NCI-H69 (cell line): ENCODE data around the gene NAV1.
"Not testable (repeated sequence)": the region's sequence is repeated elsewhere in the genome, so short reads cannot be mapped to it uniquely, and the experiment has no call there.

Experiments used
- DNase-seq: peaks from one replicate; lab custom pipeline; 2025; lab: John Stamatoyannopoulos, UW

The NAV1 gene

DNA sequence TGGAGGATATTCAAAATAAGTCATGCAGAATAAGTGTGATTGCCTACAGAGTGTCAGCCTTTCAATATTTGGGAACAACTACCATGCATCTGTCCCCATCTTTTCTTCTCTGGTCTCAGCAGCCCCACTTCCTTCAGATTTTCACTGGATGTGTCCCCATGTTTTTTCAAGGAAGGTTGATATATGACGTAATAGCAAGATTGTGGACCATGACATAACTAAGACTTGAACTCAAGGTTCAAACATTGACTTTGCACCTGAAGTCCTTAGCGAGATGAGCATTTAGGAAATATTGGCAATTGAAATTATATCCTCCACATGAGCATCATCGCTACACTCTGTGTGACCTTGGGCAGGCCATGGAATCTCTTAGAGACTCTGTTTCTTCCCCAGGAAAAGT is 5.8 kb downstream of the NAV1 start:
- no peak for DNase-seq

DNA sequence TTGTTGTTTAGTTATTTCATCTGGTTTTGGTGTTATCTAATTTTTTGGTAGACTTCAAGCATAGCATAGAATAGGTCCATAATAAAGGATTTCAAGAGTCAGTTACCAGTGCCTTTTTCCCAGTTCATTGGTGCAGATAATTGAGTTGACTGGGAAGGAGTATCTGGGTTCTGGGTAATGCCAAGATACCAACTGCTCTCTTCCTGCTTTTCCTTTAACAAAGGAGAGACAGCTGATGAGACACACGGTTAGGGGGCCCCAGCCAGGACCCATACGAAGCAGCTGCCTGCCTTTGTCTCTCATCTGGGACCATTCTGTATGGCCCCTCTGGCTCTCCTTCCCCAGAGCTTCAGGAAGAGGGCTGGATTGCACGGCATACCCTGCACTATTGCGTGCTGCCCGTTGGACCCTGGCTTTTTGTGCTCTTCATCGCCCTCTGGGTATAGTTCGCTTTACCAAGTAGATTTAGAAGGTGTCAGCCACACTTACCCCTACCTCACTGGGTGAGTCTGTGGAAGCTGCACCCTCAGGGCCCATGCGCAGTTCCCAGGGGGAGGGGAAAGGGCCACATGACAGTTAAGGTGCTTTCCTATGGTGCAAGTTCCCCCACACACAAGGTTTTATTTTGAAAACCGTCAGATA is 7.0 kb downstream of the NAV1 start:
- peak; percentile 84 for DNase-seq

DNA sequence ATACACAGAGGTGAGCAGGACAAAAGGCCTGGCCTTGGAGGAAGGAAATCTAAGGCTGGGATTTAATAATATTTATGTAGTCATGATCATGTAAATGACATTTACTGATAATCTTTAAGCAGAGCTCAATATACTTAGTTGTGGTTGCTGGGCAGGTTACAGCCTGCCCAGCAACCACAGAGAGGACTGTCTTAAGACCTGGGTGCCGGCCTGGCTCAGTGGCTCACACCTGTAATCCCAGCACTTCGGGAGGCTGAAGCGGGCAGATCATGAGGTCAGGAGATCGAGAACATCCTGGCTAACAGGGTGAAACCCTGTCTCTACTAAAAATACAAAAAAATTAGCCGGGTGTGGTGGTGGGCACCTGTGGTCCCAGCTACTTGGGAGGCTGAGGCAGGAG is 10.6 kb downstream of the NAV1 start:
- not testable (repeated sequence) for DNase-seq

DNA sequence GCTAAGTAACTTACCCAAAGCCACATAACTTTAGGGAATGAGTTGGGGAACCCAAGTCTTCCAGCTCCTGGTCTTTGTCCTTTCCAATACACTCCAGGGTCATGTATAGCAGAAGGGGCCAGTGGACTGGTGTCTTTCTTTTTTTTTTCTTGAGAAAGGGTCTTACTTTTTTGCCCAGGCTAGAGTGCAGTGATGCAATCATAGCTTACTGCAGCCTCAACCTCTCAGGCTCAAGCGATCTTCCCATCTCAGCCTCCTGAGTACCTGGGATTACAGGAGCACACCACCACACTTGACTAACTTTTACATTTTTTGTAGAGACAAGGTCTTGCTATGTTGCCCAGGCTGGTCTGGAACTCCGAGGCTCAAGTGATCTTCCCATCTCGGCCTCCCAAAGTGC is 12.2 kb downstream of the NAV1 start:
- no peak for DNase-seq

DNA sequence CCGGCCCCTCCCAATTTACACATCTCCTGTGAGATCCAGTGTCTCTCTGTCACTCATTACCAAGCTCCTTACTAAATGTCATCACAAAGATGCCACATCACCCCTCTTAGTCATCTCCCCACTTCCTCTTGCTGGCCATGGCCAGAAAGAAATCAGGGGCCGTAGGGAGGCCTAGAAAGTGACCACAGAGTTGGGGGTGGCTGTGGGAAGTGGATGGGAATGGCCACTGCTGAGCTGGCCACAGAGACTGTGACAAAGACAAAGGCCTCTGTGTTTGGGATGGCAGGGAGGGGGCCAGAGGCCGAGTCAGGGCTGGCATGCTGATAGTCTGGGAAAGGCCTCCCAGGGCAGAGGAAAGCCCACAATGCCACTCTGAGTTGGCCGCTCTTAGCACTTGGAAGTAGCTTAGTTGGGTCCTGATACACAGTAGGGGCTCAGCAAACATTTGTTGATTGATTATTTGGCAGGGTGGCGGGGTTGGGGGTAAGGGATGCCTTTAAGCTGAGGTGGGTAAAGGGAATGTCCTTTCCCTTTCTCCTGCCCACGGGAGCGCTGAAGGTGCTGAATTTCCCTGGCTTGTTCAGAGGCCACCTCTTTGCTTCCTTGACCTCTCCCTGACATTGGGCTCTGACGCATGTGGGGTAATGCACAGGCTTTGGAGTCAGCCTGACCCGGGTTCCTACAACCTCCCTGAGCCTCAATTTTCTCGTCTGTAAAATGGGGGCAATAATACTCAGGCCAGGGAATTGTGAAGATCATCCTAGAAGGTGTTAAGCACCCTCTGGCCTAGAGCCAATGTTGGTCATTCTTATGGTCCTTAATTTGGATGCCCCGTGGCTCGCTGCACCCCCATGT is 13.2 kb downstream of the NAV1 start:
- DNase-seq = no peak

DNA sequence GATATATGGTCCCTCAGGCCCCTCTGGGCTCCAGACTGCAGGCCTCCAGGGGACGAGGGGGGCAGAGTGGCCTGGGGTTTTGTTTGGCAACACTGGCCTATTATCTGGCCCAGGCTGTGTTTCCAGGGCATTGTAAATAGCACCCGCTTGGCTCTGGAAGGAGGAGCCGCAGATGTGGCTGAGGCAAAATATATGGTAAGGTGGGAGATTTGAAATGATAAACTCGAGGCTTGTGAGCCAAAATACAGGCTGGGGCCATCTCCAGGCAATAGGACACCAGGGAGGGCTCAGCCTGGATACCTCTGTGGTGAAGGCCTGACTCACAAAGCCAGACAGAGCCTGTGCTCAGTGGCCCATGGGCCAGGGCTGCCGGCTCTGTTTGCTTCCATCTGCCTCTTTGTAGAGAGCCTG is 14.0 kb downstream of the NAV1 start:
- peak; percentile 78 for DNase-seq

DNA sequence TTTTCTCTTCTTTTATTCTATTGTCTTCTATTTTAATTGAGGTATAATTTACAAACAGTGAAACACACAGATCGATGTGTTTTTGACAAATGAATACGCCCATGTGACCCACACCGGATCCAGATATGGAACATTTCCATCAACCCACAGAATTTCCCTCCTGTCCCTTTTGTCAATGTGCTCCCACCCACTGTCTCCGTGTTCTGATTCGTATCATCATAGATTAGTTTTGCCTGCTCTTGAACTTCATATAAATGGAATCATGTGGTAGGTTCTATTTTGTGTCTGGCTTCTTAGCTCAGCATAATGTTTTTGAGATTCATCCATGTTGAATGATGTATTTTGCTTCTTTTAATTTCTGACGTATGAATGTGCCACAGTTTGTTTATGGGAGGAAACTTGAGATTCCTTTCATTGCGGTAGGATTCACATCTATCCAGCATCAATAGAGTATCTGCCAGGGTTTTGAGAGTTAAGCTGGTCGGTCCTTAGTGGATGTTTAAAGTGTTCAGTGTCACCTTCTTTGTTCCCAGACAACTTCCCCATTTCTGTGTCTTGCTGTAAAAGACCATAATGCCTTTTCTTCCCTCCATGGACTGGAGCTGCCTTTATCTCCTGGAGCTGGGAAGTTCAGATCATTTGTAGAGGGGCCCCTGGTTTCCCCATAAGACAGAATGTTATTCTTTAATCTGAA is 14.7 kb downstream of the NAV1 start:
- no peak for DNase-seq

DNA sequence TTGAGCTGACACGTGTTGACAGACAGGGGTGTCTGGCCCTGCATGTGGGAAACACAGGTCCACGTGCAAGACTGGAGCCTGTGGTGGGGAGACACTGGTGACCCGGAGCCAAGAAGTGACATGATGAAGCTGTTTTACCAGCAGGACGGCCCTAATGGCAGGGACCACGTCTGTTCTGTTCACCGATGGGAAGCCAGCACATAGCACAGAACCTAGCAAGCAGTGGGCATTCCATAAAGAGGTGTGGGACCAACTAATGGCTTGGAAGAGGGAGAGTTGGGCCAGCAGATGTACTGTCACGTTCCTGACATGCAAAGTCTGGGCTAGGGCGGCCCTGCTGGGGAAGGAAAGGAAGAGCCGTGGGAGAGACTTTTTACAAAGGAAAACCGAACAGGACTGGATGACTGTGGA is 15.3 kb downstream of the NAV1 start:
- DNase-seq = no peak

DNA sequence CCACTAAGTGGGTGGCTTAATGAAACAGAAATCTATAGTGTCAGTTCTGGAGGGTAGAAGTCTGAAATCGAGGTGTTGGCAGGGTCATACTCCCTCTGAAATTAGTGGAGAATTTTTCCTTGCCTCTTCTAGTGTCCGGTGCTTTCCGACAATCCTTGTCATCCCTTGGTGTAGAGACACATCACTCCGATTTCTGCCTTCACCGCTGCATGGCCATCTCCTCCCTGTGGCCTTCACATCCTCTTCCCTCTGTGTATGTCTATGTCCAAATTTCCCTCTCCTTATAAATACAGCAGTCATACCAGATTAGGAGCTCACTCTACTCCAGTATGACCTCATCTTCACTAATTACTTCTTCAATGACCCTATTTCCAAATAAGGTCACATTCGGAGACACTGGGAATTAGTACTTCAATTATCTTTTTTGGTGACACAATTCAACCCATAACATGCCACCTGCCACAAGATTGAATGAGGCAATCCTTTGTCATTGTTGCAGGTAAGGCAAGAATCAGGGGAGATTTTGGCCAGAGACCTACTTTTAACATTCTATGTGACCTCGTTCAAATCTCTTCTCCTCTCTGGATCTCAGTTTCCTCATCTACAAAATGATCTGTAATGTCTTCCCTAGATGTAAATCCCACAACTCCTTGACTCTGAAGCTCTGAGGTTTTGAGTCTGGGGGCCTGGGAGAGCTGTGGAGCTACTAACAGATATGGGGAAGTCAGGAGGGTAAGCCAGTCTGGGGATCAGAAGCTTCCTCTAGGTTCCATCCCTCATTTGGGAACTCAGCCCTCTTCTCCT is 16.1 kb downstream of the NAV1 start:
- peak; percentile 76 for DNase-seq

DNA sequence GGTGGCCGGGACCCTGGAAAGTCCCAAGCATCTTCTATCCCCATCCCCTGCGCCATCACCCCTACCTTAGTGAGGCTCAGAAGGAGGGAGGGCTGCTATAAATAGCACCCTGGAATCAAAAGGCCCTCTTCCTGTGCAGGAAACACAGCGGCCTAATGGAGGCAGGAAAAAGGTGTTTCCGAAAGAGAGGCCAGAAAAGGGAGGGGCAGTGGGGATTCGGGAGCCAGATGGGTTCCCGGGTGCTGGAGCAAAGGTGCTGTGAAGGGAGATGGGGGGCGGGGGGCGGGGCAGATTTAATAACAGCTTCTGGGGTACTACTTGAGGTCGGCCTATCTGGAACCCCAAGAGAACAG is 16.6 kb downstream of the NAV1 start:
- peak; percentile 40 for DNase-seq

DNA sequence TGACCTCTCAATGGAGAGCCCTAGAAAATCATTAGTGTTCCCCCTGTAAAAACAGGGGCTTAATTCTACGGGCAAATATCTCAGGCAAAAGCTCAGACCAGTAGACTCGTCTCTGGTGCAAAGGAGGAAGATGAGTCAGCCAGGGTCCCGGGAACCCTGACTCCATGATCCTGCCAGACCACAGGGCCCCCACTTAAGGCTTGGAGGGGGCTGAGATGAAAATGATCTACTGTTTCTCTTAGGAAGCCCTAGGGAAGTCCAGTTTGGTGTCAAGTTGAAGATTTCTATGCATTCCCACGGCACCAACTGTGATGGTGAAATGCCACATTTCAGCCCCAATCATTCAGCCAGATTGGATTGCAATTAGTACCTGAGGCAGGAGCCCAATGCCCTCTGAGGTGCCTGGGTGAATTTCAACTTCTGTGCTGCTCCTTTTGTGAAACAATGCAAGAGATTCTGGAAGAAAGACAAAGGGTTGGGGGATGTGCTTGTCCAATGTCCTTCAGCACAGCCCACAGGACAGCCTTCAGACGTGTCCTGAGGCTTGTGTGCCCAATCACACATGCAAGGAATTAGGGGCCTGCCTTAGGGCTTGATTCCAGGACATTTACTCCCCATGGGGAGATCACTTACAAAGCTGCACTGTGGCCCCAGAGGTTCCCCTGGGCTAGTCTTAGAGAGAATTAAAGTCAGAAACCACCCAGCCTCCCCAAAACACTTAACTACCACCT is 18.1 kb downstream of the NAV1 start:
- DNase-seq = no peak

DNA sequence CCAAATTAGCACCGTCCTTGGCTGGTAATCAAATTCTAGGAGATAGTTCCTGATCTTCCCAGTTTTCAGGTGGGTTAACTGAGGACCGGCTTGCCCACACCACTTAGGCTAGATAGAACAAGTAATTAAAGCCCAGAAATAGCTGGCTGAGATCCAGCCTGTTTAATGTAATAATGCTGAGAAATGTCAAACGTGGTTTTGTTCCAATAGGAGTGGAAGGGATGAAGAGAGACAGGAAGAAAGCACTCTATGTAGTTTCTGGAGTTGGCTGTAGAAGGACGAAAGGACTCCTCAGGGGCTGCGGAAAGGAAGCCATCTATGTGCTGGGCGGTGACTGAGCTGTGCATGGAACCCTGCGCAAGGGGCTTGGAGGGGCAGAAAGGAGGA is 18.6 kb downstream of the NAV1 start:
- peak; percentile 66 for DNase-seq

DNA sequence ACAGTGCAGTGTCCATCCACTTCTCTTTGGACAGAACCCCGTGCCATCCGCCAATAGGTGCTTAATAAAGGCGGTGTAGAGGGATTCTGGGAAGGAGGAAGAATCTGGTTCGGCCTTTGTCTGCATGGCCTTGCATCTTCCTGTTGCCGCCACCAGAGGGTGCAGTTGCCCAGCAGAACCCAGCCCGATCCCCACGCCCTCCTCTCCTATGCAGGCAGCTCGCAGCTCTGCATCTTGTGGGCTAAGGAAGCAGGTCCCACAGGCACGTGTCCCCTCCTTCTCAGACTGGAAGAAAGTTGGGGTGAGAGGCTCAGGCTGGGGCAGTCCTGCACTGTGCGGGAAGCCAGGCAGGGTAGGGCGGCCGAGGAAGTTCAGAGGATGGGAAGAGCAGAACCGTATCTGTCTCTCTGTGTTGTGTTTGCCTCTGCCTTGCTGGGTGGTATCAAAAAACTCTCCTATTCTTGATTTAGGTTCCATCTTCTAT is 20.8 kb downstream of the NAV1 start:
- DNase-seq = peak; percentile 91

DNA sequence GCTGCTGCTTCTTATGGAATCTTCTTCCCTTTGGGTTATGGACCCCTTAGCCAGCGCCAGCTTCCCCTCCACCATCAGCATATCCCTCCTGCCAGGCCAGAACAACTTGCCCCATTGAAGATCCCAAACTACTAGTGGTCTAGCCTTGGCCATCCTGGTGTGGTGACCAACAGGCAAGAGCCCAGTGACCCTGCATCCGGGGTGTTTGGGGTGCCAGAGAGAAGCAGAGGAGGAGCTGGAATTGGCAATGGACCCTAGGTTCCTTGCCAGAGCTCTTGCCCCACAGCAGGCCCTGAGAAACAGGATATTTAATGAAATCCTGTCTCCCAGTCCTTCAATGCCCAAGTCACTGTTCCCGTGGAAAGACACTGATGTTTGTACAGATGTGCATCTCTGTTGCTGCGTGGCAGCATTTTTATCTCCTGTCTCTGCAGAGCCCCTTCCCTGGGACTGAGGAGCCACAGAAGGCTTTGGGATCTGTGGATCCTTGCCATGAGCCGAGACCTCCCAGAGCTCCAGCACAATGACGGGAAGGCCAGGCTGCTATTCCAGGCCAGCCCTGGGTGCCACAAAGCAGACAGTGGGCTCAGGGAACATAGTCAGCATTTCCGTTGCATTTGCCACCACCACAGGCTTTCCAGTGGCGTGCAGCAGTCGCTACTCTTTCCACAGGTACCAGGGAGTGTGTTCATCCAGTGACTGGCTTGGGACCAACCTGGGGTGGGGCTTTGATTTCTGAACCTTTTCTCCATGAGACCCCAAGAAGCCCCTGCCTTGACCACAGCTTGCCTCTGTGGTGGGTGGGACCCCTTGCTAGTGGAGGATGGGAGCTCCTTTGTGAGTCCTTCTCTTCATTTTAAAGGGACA is 21.6 kb downstream of the NAV1 start:
- DNase-seq = no peak

DNA sequence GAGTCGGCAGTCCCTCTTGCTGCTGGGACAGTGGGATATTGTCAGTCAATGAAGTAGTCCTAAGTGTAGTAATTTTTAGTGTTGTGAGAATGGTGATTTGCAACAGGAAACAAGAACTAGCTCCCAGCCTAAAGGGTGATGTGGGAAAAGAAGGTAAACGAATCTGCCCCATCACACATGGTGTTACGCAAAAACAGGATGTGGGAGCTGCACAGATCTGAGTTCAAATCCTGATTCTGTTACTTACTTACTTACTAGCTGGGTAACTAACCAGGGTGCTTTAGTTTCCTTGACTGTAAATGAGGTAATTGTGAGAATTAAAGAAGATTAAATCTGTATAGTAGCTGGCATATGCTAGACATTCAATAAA is 22.3 kb downstream of the NAV1 start:
- DNase-seq = no peak

DNA sequence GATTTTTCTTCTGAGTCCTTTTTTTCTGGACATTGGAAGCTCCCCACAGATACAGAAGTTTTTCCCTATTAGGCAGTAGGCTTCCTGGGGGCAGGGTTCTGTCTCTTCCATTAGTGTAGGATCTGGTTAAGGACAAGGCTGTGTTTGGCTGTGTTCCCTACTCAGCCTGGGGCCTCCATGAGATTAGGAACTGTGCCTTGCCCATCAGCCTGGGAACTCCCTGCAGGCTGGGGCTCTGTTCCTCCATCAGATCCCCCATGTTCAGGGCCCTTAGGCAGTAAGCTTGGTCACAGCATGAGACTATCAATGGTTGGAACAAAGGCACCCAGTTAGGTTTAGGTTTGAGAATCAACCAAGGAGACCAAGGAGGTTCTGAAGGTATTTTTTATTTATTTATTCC is 22.7 kb downstream of the NAV1 start:
- no peak for DNase-seq

DNA sequence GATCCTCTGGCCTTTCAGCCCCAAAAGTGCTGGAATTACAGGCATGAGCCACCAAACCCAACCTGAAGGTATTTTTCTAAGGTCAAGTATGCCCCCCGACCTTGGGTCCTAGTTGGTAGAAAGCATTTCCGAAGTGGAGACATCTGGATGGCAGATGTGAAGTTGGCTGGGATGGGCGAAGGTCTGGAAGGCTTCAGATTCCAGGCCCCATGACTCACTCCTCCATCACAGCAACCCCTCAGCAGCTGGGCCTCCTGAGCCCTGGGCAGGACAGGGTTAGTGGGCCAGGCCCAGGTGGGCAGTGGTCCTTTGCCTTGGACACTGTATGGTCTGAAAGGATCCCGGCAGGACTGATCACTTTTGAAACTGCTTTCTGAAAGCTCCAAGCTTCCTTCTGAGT is 23.3 kb downstream of the NAV1 start:
- DNase-seq = no peak

DNA sequence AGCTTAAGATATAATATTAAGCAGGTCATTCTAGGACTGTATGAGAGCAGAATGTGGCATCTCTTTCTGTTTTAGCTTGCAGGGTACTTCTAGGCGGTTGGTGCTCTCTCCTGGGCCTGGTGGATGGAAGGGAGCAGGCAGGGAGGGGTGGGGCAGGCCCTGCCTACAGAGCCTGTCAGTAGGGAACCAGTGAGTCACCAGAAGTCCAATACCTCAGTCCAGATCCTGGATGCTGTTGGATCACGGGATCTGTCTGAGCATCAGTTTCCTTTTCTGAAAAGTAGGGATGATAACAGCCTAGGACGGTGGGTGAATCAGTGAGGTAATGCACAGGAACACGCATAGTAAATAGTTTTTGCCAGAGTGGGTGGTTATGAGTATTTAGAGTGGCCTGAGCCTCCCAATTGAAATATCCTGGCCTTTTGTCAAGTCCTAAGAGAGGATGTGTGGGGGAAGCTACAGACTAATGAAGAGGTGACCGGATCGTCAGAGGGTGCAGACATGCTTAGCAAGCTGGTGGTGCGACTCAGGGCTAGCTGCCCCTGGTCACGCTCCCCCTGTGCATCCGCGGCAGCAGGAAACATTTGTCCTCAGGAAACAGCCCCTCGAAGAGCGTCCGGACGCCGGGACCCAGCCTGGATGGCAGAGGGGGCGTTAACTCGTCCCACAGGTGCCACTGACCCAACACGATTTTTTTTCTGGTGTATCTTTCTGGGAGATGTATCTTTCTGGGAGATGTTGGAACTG is 23.9 kb downstream of the NAV1 start:
- no peak for DNase-seq

DNA sequence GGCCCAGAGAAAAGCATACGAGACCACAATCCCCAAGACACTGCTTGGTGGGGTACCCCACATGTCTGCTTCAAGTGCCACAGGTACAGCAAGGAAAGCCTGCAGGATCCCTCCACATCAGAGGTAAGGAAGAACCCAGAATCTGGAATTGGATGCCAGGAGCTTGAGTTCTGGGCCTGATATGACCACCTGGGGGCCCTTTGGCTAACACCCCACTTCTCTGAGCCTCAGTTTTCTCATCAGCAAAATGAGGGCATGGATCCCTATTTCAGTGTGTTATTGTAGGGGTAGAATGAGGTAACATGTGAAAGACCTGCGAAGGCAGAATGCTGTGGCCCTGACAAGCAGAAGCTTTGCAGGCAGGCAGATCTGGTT is 24.5 kb downstream of the NAV1 start:
- DNase-seq = no peak

DNA sequence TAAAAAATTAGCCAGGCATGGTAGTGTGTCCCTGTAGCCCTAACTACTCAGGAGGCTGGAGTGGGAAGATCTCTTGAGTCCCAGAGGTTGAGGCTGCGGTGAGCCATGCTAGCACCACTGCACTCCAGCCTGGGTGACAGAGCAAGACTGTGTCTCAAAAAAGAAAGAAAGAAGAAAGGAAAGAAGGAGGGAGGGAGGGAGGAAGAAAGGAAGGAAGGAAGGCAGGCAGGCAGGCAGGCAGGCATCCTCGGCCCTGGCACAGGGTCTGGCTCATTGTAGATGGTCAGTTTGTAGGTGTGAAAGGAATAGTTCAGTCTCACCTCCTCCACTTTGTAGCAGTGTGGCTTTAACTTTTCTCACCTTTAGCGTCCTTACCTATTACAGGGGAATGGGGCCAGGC is 25.0 kb downstream of the NAV1 start:
- DNase-seq = no peak
